ENCODE results near the gene MT3. TPM values are rescaled to one million over a fixed set of nuclear protein-coding genes. Genes with fewer than 3 reads are reported as not detected.

Gene MT3
- total RNA-seq, 1 donor from 2014 or later = not detected

DNA sequence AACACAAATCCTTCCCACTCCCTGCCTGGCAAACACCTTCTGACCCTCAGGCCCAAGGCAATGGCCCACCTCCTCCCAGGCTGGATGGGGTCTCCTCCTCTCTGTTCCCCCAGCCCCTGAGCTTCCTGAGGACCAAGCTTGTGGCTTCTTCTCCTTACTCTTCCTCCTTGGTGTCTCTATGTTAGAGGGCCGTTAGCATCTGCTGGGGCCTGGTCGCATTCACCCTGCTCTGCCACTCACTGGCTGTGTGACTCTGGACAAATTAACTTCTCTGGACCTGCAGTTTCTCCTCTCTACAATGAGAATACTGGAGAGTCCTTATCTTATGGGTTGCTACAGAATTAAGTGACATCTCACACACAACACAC lies 18.3 kb downstream of the MT3 start:
- no peak for DNase-seq (ENCODE audit: low spot score in 2 of 2, unreplicated experiment in 2 of 2)
- Mint-ChIP-seq H3K4me1 (peaks cover 42% of the 10 kb centered on the region), H3K9me3 (no peaks in the 10 kb centered on the region), H3K27ac (peak overlapping the region; percentile 33), H3K36me3 (no peaks in the 10 kb centered on the region), H3K4me3 (peak overlapping the region; percentile 56), H3K27me3 (ENCODE audit: low read depth) (peaks cover 21% of the 10 kb centered on the region)
- TF ChIP-seq, protein P1, sequence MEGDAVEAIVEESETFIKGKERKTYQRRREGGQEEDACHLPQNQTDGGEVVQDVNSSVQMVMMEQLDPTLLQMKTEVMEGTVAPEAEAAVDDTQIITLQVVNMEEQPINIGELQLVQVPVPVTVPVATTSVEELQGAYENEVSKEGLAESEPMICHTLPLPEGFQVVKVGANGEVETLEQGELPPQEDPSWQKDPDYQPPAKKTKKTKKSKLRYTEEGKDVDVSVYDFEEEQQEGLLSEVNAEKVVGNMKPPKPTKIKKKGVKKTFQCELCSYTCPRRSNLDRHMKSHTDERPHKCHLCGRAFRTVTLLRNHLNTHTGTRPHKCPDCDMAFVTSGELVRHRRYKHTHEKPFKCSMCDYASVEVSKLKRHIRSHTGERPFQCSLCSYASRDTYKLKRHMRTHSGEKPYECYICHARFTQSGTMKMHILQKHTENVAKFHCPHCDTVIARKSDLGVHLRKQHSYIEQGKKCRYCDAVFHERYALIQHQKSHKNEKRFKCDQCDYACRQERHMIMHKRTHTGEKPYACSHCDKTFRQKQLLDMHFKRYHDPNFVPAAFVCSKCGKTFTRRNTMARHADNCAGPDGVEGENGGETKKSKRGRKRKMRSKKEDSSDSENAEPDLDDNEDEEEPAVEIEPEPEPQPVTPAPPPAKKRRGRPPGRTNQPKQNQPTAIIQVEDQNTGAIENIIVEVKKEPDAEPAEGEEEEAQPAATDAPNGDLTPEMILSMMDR (IDR thresholded peaks at IDR 0.05; ENCODE audit: unreplicated experiment) = no peak

DNA sequence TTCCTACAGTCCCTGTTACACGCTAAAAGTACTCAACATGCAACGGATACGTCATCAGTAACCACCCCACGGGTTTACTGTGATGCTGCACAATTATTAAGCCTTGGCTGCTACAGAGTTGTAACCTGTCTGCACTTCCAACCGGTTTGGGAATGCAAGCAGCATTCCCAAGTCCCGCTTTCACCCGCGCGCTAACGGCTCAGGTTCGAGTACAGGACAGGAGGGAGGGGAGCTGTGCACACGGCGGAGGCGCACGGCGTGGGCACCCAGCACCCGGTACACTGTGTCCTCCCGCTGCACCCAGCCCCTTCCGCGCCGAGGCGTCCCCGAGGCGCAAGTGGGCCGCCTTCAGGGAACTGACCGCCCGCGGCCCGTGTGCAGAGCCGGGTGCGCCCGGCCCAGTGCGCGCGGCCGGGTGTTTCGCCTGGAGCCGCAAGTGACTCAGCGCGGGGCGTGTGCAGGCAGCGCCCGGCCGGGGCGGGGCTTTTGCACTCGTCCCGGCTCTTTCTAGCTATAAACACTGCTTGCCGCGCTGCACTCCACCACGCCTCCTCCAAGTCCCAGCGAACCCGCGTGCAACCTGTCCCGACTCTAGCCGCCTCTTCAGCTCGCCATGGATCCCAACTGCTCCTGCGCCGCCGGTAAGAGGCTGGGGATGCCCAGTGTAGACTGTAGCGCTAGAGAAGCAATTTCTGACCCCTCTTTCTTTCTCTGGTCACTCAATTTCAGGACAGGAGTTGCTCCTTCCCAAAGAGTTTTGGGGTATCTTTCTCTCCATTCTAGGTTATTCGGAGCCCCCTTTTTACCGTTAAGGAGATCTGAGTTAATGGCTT lies 18.9 kb downstream of the MT3 start, which contains the start of gene MT2A:
TSS of gene MT2A (plus strand) at position 542 of the 833 bp plus-strand sequence. CDS start at position 614, 72 bp downstream.
- TF ChIP-seq, protein P1 (IDR thresholded peaks at IDR 0.05; ENCODE audit: unreplicated experiment) = no peak
- DNase-seq (ENCODE audit: low spot score in 2 of 2, unreplicated experiment in 2 of 2) = peak; percentile 68 to 79
- H3K27ac Mint-ChIP-seq = peak within 1 kb of the TSS; percentile 45
- H3K36me3 Mint-ChIP-seq = no peaks in the 10 kb centered on the region
- H3K9me3 Mint-ChIP-seq = no peaks in the 10 kb centered on the region
- H3K4me3 Mint-ChIP-seq = peak within 1 kb of the TSS; percentile 71
- peaks cover 21% of the 10 kb centered on the region for H3K27me3 Mint-ChIP-seq (ENCODE audit: low read depth)
- H3K4me1 Mint-ChIP-seq = peaks cover 42% of the 10 kb centered on the region

DNA sequence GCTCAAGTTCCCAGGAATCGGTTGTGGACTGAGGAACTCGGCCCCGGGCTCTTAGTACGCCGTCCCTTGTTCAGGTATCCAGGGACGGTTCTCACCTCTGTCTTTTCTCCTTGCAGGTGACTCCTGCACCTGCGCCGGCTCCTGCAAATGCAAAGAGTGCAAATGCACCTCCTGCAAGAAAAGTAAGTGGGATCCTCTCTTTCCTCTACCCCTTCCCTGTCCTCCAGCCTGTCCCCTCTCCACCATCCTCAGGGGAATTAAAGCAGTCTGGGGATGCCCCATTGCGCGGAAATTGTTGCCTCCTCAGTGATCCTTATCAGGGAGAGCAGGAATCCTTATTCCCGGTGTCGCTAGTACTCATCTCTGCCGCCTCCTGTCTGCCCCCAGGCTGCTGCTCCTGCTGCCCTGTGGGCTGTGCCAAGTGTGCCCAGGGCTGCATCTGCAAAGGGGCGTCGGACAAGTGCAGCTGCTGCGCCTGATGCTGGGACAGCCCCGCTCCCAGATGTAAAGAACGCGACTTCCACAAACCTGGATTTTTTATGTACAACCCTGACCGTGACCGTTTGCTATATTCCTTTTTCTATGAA lies 19.6 kb downstream of the MT3 start:
- H3K4me1 Mint-ChIP-seq = peaks cover 42% of the 10 kb centered on the region
- TF ChIP-seq, protein P1 (IDR thresholded peaks at IDR 0.05; ENCODE audit: unreplicated experiment) = no peak
- no peaks in the 10 kb centered on the region for H3K9me3 Mint-ChIP-seq
- H3K27me3 Mint-ChIP-seq (ENCODE audit: low read depth) = peaks cover 23% of the 10 kb centered on the region
- H3K36me3 Mint-ChIP-seq = no peaks in the 10 kb centered on the region
- H3K27ac Mint-ChIP-seq = no peak overlapping the region
- peak overlapping the region; percentile 71 for H3K4me3 Mint-ChIP-seq
- no peak for DNase-seq (ENCODE audit: low spot score in 2 of 2, unreplicated experiment in 2 of 2)

DNA sequence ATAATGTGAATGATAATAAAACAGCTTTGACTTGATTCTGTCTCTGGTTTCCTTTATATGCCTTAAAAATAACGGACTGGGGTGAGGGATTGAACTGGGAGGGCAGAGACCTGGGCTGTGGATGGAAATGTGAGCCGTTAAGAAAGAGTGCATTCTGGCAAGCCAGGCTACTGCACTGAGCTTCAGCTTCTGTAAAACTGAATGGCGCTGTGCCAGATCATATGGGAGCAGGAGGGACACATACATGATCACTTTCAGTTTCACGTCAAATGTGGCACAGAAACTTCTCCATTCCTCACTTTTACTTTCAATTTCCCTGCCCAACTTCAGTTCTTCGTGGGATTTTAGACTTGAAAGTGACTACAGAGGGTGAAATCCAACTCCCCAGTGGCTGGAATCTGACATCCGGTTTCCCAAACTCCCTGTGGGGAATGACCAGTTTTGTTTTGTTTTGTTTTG lies 20.2 kb downstream of the MT3 start:
- TF ChIP-seq, protein P1 (IDR thresholded peaks at IDR 0.05; ENCODE audit: unreplicated experiment) = no peak
- Mint-ChIP-seq H3K4me1 (peaks cover 42% of the 10 kb centered on the region), H3K4me3 (peak overlapping the region; percentile 71), H3K36me3 (no peaks in the 10 kb centered on the region), H3K9me3 (no peaks in the 10 kb centered on the region), H3K27me3 (ENCODE audit: low read depth) (peaks cover 27% of the 10 kb centered on the region), H3K27ac (peak overlapping the region; percentile 45)
- peak in 1 of 2 experiments; percentile 52 for DNase-seq (ENCODE audit: low spot score in 2 of 2, unreplicated experiment in 2 of 2)

DNA sequence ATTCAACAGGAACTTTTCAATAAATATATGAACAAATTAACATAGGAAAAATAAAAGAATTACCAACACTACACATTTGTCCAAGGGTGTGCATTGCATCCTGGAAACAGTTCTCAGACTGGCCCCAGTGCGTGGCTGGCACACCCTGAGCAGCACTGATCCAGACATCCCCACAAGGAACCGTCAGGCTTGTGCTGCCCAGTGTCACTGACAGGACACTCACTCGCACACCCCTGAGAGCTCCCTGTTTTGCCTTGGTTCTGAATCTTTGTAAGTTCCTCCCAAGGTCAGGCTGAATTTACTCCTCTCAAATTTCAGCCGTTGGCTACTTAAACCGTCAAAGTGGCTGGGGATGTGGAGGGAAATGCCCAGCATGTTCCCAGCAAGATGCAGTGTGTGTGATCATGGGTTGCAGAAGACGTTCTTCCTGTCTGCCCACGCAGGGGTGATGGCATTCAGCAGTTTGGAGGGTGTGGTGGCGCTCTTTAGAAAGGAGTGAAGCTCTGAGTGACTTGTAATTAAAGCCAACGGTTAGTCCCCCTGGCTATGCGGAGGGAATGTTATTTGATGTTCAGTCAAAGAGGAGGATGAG lies 20.8 kb downstream of the MT3 start:
- DNase-seq (ENCODE audit: low spot score in 2 of 2, unreplicated experiment in 2 of 2) = no peak
- H3K27me3 Mint-ChIP-seq (ENCODE audit: low read depth) = peaks cover 33% of the 10 kb centered on the region
- TF ChIP-seq, protein P1 (IDR thresholded peaks at IDR 0.05; ENCODE audit: unreplicated experiment) = no peak
- peaks cover 42% of the 10 kb centered on the region for H3K4me1 Mint-ChIP-seq
- no peak overlapping the region for H3K27ac Mint-ChIP-seq
- peak overlapping the region; percentile 23 for H3K4me3 Mint-ChIP-seq
- no peaks in the 10 kb centered on the region for H3K36me3 Mint-ChIP-seq
- H3K9me3 Mint-ChIP-seq = no peaks in the 10 kb centered on the region
